ENCODE data around the gene MAGIX.
"Not testable (repeated sequence)": the region's sequence is repeated elsewhere in the genome, so short reads cannot be mapped to it uniquely, and the experiment has no call there.

The MAGIX gene

DNA sequence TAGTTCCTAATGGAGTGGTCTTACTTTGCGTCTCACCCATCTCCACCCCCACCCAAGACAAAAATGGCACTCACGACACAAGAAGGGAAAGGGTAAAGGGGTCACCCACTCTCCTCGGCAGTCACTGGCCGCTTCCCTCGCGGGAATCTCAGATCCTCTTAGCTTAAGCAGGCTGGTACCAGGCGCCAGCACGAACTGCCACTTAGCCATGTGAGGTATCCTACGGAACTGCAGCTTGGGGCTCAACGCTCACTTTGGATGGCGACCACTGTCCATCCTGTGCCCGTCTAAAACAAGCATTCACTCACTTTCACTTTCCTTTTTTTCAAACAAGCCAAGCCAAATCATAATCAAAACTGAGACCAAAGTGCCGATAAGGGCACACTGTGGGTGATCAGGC lies 14.6 kb upstream of the MAGIX start:
- Histone ChIP-seq H3K9me3 (no peaks in the 10 kb centered on the region), H3K4me3 (no peak overlapping the region), H3K4me1 (no peaks in the 10 kb centered on the region), H3K36me3 (replicated peaks) (no peaks in the 10 kb centered on the region), H3K27me3 (ENCODE audit: low read depth) (no peaks in the 10 kb centered on the region)
- DNase-seq (ENCODE audit: low spot score in 2 of 2), result no peak
- in situ Hi-C loops (cut with MboI; ENCODE audit: low sequenced_read_pairs), result no loop called here

DNA sequence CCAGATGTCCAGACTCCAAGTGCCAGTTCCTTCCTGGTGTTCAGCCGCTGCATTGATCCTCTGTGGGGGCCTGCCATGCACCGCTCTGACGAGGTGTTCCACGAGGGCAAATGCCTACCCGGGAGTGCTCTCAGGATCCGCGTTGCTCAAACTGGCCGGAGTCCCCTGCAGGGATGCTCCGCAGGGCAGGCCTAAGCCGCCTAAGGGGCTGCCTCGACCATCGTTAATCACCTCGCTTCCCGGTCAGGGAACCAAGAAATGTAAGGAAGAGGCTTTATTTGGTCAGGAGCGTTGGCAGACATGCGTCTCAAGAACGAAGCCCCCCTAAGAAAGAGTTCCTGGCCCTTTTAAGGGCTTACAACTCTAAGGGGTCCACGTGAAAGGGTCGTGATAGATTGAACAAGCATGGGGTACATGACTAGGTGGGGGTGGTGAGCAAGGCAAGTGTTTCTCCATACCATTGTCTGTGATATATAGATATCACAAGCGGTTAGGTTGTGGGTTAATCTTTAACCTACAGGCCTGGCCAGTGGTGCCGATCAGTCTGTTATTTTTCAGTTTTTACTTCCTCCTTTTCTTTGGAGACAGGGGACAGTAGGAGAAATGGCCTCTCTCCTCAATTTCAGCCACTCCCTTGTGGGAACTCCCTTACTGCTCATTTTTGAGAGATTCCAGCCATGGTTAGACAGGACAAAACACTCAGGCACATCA lies 14.0 kb upstream of the MAGIX start:
- in situ Hi-C loops (cut with MboI; ENCODE audit: low sequenced_read_pairs); H3K4me3 ChIP-seq; H3K36me3 ChIP-seq (replicated peaks); H3K27me3 ChIP-seq (ENCODE audit: low read depth); DNase-seq (ENCODE audit: low spot score in 2 of 2); H3K9me3 ChIP-seq; H3K4me1 ChIP-seq: not testable (repeated sequence)

DNA sequence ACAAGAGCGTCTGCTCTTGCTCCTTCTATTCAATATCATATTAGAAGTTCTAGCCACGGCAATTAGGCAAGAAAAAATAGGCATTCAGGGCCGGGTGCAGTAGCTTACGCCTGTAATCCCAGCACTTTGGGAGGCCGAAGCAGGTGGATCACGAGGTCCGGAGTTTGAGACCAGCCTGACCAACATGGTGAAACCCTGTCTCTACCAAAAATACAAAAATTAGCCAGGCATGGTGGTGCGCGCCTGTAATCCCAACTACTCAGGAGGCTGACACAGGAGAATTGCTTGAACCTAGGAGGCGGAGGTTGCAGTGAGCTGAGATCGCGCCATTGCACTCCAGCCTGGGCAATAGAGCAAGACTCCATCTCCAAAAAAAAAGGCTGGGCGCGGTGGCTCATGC lies 13.3 kb upstream of the MAGIX start:
- H3K27me3 ChIP-seq (ENCODE audit: low read depth); in situ Hi-C loops (cut with MboI; ENCODE audit: low sequenced_read_pairs); H3K36me3 ChIP-seq (replicated peaks); H3K4me3 ChIP-seq; H3K4me1 ChIP-seq; H3K9me3 ChIP-seq; DNase-seq (ENCODE audit: low spot score in 2 of 2): not testable (repeated sequence)

DNA sequence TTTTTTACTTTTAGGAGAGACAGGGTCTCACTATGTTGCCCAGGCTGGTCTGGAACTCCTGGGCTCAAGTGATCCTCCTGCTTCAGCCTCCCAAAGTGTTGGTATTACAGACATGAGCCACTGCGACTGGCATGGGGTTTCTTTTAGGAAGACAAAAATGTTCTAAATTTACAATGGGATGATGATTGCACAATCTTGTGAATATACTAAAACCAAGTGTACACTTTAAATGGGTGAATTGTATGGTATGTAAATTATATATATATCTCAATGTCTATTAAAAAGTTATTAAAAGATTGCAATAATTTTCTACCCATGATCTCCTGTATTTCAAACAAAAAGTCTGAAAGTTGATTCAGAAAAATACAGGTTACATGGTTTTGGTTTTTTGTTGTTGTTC lies 9.1 kb upstream of the MAGIX start:
- peaks cover 15% of the 10 kb centered on the region for H3K4me1 ChIP-seq
- in situ Hi-C loops (cut with MboI; ENCODE audit: low sequenced_read_pairs), result no loop called here
- DNase-seq (ENCODE audit: low spot score in 2 of 2), result no peak
- no peaks in the 10 kb centered on the region for H3K27me3 ChIP-seq (ENCODE audit: low read depth)
- no peaks in the 10 kb centered on the region for H3K36me3 ChIP-seq (replicated peaks)
- no peaks in the 10 kb centered on the region for H3K9me3 ChIP-seq
- no peak overlapping the region for H3K4me3 ChIP-seq

DNA sequence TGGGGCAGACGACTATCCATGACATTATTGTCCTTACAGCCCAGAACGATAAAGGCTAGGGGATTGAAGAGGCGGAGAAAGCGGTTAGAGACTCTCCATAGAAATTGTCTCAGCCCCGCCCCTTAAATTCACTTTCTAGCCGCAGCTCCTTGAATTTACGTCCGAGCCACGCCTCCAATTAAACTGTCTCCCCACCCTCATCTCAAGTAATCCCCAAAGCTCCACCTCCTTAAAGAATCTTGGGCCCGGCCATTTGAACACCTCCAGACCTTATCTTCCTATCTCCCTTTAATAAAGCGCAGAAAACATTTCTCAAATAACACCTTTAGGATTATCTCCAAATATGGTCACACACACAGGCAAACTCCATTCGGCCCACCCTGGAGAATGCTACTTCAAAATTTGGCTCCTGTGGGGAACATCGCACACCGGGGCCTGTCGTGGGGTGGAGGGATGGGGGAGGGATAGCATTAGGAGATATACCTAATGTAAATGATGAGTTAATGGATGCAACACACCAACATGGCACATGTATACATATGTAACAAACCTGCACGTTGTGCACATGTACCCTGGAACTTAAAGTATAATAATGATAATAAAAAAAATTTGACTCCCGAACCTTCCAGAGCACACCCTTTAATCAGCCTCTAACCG lies 7.2 kb upstream of the MAGIX start:
- H3K9me3 ChIP-seq, result no peaks in the 10 kb centered on the region

DNA sequence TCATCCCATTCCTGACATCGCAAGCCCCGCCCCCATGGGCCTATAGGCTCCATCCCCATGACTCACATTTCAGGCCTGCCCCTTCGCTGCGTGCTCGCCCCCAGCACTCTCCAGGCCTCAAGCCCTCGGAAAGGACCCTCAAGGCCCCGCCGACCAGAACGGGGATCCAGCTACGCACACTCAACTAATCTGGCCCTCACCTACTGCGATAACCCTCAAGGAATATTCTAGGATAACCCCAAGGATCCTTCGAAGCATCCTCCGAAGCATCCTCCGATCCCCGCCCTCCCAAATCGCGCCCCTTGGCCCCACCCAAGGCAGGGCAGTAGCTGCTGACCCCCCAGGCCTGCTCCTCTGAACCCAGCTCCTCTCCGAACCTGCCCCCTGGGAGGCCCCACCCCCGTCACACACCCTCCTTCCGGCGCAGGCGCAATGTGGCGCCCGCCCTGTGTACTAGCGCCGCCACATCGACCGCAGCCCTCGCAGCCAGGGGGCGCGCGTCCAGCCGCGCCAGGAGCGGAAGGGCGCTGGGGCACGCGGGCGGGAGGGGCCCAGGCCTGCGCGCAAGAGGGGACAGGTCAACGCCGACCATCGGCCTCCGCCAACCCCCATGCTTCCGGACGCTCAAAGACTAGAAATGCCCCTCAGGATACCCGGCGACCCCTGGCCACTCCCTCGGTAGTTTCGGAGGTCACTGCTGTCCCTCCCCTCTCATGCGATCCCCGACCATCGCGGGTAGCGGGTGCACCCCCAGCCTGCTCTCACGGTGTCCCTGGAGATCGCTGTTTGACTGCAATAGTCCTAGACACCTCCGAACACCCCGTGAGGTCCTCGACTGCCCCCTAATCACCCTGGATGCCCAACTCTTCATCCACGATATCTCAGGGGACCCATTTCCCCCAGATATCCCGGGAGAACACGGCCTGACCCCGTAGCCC lies 6.4 kb upstream of the MAGIX start:
- DNase-seq (ENCODE audit: low spot score in 2 of 2), result peak; percentile 87 to 97
- no peaks in the 10 kb centered on the region for H3K27me3 ChIP-seq (ENCODE audit: low read depth)
- no peaks in the 10 kb centered on the region for H3K36me3 ChIP-seq (replicated peaks)
- H3K4me3 ChIP-seq, result peak overlapping the region; percentile 39
- in situ Hi-C loops (cut with MboI; ENCODE audit: low sequenced_read_pairs), result no loop called here
- no peaks in the 10 kb centered on the region for H3K9me3 ChIP-seq
- H3K4me1 ChIP-seq, result peaks cover 15% of the 10 kb centered on the region

More for the DNA sequence above, 7.2 kb upstream of the MAGIX start:
- DNase-seq (ENCODE audit: low spot score in 2 of 2), result peak; percentile 94 to 96
- peaks cover 15% of the 10 kb centered on the region for H3K4me1 ChIP-seq
- no peaks in the 10 kb centered on the region for H3K36me3 ChIP-seq (replicated peaks)
- no peaks in the 10 kb centered on the region for H3K27me3 ChIP-seq (ENCODE audit: low read depth)
- in situ Hi-C loops (cut with MboI; ENCODE audit: low sequenced_read_pairs), result no loop called here
- H3K4me3 ChIP-seq, result peak overlapping the region; percentile 39

DNA sequence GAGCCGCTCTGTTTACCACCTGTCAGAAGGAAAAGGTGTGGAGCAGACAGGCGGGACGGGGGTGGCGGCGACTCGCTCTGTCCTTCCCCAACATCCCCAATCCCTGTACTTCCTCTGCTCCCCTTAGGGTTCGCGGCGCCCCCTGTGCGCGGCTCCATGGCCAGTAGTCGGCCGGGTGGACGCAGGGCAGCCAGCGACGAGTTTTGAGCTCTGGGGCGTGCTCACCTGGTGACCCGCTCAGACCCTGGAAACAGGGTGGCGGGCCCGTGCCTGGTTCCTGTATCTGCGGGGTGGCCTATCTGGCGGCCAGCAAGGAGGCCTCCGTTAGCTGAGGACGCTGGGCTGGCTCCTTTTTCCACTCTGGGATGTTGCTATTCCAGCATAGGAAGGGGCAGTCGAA lies 5.4 kb upstream of the MAGIX start:
- H3K4me1 ChIP-seq, result peaks cover 15% of the 10 kb centered on the region
- DNase-seq (ENCODE audit: low spot score in 2 of 2), result no peak
- no peaks in the 10 kb centered on the region for H3K27me3 ChIP-seq (ENCODE audit: low read depth)
- no peaks in the 10 kb centered on the region for H3K9me3 ChIP-seq
- in situ Hi-C loops (cut with MboI; ENCODE audit: low sequenced_read_pairs), result no loop called here
- H3K4me3 ChIP-seq, result no peak overlapping the region
- no peaks in the 10 kb centered on the region for H3K36me3 ChIP-seq (replicated peaks)

DNA sequence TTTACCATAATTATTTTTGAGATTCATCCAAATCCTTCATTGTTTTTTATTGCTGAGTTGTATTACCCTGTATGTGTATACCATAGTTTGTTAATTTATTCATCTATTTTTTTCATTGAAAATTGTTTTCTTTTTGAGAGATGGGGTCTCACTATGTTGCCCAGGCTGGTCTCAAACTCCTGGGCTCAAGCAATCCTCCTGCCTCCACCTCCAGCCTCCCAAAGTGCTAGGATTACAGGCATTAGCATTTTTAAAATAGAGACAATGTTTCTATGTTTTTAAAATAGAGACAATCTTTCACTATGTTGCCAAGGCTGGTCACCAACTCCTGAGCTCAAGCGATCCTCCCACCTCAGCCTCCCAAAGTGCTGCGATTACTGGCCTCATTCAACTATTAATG lies 1.6 kb upstream of the MAGIX start:
- no peaks in the 10 kb centered on the region for H3K27me3 ChIP-seq (ENCODE audit: low read depth)
- peaks cover 19% of the 10 kb centered on the region for H3K4me1 ChIP-seq
- no peaks in the 10 kb centered on the region for H3K9me3 ChIP-seq
- DNase-seq (ENCODE audit: low spot score in 2 of 2), result no peak
- H3K4me3 ChIP-seq, result no peak overlapping the region
- in situ Hi-C loops (cut with MboI; ENCODE audit: low sequenced_read_pairs), result no loop called here
- H3K36me3 ChIP-seq (replicated peaks), result no peaks in the 10 kb centered on the region

DNA sequence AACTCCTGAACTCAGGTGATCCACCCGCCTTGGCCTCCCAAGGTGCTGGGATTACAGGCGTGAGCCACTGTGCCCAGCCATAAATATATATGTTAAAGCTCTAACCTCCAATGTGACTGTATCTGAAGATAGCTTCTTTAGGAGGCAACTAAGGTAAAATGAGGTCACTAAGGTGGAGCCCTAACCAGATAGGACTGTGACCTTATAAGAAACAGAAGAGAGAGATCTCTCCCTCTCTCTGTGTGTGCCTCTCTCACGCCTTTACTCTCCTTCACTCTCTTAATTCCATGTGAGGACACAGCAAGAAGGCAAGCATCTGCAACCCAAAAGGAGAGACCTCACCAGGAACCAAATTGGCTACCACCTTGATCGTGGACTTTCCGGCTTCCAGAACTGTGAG lies 926 bp upstream of the MAGIX start:
- no peak for DNase-seq (ENCODE audit: low spot score in 2 of 2)
- H3K4me1 ChIP-seq, result peaks cover 17% of the 10 kb centered on the region
- no peak overlapping the region for H3K4me3 ChIP-seq
- in situ Hi-C loops (cut with MboI; ENCODE audit: low sequenced_read_pairs), result no loop called here
- H3K27me3 ChIP-seq (ENCODE audit: low read depth), result no peaks in the 10 kb centered on the region
- H3K36me3 ChIP-seq (replicated peaks), result no peaks in the 10 kb centered on the region
- H3K9me3 ChIP-seq, result no peaks in the 10 kb centered on the region

DNA sequence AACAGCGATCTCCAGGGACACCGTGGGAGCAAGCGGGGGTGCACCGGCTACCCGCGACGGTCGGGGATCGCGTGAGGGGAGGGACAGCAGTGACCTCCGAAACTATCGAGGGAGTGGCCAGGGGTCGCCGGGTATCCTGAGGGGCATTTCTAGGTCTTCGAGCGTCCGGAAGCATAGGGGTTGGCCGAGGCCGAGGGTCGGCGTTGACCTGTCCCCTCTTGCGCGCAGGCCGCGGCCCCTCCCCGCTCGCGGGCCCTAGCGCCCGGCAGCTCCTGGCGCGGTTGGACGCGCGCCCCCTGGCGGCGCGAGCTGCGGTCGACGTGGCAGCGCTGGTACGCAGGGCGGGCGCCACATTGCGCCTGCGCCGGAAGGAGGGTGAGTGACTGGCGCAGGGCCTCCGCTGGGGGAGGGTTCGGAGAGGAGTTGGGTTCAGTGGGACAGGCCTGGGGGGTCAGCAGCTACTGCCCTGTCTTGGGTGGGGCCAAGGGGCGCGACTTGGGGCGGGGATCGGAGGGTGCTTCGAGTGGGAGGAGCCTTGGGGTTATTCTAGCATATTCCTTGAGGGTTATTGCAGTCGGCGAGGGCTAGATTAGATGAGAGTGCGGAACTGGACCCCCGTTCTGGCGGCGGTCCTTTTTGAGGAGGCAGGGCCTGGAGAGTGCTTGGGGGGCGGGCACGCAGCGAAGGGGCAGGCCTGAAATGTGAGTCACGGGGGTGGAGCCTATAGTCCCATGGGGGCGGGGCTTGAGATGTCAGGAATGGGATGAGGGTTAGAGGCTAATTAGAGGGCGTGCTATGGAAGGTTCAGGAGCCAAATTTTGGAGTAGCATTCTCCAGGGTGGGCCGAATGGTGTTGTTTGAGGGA lies 1.2 kb downstream of the MAGIX start:
- no peaks in the 10 kb centered on the region for H3K36me3 ChIP-seq (replicated peaks)
- peak; percentile 85 to 98 for DNase-seq (ENCODE audit: low spot score in 2 of 2)
- H3K4me3 ChIP-seq, result peak overlapping the region; percentile 35
- in situ Hi-C loops (cut with MboI; ENCODE audit: low sequenced_read_pairs), result no loop called here
- no peaks in the 10 kb centered on the region for H3K9me3 ChIP-seq
- no peaks in the 10 kb centered on the region for H3K27me3 ChIP-seq (ENCODE audit: low read depth)
- H3K4me1 ChIP-seq, result peaks cover 29% of the 10 kb centered on the region

DNA sequence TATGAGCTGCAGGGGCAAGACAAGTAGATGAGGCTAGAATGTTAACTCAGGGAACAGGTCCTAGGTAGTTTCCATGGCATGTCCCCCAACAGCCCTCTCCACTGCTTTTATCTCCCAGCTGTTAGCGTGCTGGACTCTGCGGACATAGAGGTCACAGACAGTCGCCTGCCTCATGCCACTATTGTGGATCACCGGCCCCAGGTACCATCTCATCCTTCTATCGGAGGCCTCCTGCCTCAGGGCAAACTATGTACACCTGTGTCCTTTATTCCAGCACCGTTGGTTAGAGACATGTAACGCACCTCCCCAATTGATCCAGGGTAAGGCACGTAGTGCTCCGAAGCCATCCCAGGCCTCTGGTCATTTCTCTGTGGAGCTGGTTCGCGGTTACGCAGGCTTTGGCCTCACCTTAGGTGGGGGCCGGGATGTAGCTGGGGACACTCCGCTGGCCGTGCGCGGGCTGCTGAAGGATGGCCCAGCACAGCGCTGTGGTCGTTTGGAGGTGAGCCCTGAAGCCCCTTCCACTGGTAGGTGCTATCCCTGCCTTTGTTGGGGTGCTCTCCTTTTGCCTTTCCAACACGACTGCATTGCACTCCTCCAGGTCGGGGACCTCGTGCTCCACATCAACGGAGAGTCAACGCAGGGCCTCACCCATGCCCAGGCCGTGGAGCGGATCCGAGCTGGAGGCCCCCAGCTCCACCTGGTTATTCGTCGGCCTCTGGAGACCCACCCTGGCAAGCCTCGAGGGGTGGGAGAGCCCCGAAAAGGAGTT lies 2.2 kb downstream of the MAGIX start:
- no peak for DNase-seq (ENCODE audit: low spot score in 2 of 2)
- Histone ChIP-seq H3K4me1 (peaks cover 29% of the 10 kb centered on the region), H3K36me3 (replicated peaks) (no peaks in the 10 kb centered on the region), H3K9me3 (no peaks in the 10 kb centered on the region), H3K27me3 (ENCODE audit: low read depth) (no peaks in the 10 kb centered on the region), H3K4me3 (no peak overlapping the region)
- in situ Hi-C loops (cut with MboI; ENCODE audit: low sequenced_read_pairs), result loop anchor here (5.0 kb wide), 1 partner anchor 267 kb away; the partner anchor contains the start of genes PQBP1 and TIMM17B

DNA sequence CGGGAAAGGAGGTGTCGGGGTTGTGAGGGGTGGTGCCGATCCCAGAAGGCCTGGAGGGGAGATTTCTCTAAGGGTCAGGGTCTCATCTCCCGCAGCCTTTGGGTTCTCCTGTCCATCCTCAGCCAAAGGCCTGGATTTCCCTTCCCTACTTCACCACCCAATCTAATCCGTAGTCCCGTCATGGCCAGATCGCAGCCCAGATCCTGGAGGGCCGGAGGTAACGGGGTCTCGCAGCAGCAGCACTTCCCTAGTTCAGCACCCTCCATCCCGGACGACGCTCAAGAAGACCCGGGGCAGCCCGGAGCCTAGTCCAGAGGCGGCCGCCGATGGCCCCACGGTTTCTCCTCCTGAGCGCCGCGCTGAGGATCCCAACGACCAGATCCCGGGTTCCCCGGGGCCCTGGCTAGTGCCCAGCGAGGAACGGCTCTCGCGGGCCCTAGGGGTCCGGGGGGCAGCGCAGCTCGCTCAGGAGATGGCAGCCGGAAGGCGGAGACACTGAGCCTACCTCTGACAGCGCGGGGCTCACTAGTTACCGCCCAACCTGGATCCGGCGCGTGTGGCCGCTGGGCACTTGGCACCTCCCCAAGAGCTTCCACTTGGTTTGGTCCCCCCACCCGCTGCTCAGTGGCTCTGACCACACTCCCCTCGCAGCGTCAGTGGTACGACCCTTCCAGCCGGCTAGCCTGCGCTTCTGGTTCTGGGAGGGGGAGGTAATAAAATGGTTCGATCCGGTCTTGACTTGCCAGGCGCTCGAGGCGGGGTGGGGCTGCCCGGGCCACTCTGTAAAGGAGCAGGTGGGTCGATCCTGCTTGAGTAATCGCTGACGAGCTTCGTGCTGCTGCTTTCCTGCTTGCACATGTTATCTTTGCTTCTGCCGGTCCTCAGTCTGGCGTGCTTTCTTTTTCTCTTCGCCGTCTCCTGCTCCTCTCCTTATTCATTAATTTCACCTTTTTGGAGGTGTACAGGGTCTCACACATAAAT lies 3.6 kb downstream of the MAGIX start:
- in situ Hi-C loops (cut with MboI; ENCODE audit: low sequenced_read_pairs), result loop anchor here (5.0 kb wide), 1 partner anchor 269 kb away; the partner anchor contains the start of genes PQBP1 and TIMM17B
- Histone ChIP-seq H3K36me3 (replicated peaks) (no peaks in the 10 kb centered on the region), H3K4me1 (peaks cover 29% of the 10 kb centered on the region), H3K4me3 (peak overlapping the region; percentile 29), H3K9me3 (no peaks in the 10 kb centered on the region), H3K27me3 (ENCODE audit: low read depth) (no peaks in the 10 kb centered on the region)
- peak; percentile 95 to 98 for DNase-seq (ENCODE audit: low spot score in 2 of 2)
